ENCODE measurements around the gene CLCN2.
A peak's percentile ranks its signal among the peaks of the same experiment; 100 is the strongest.
"Not testable (repeated sequence)": the region's sequence is repeated elsewhere in the genome, so short reads cannot be mapped to it uniquely, and the experiment has no call there.

The CLCN2 gene

GRCh38 chr3:184347321-184348056 is 13.9 kb downstream of the CLCN2 start:
- DNase-seq (ENCODE audit: extremely low read depth in 1 of 2, low read depth in 1 of 2), result no peak

- DNase-seq (ENCODE audit: extremely low read depth in 1 of 2, low read depth in 1 of 2), result no peak
These were observed 14.8 kb downstream of the CLCN2 start for GRCh38 chr3:184346480-184347190.

GRCh38 chr3:184345317-184346144 is 15.9 kb downstream of the CLCN2 start:
- no peak for DNase-seq (ENCODE audit: extremely low read depth in 1 of 2, low read depth in 1 of 2)

DNA sequence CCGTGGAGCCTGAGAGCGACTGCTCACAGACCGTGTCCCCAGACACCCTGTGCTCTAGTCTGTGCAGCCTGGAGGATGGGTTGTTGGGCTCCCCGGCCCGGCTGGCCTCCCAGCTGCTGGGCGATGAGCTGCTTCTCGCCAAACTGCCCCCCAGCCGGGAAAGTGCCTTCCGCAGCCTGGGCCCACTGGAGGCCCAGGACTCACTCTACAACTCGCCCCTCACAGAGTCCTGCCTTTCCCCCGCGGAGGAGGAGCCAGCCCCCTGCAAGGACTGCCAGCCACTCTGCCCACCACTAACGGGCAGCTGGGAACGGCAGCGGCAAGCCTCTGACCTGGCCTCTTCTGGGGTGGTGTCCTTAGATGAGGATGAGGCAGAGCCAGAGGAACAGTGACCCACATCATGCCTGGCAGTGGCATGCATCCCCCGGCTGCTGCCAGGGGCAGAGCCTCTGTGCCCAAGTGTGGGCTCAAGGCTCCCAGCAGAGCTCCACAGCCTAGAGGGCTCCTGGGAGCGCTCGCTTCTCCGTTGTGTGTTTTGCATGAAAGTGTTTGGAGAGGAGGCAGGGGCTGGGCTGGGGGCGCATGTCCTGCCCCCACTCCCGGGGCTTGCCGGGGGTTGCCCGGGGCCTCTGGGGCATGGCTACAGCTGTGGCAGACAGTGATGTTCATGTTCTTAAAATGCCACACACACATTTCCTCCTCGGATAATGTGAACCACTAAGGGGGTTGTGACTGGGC is 16.7 kb downstream of the CLCN2 start:
- DNase-seq (ENCODE audit: extremely low read depth in 1 of 2, low read depth in 1 of 2), result no peak

DNA sequence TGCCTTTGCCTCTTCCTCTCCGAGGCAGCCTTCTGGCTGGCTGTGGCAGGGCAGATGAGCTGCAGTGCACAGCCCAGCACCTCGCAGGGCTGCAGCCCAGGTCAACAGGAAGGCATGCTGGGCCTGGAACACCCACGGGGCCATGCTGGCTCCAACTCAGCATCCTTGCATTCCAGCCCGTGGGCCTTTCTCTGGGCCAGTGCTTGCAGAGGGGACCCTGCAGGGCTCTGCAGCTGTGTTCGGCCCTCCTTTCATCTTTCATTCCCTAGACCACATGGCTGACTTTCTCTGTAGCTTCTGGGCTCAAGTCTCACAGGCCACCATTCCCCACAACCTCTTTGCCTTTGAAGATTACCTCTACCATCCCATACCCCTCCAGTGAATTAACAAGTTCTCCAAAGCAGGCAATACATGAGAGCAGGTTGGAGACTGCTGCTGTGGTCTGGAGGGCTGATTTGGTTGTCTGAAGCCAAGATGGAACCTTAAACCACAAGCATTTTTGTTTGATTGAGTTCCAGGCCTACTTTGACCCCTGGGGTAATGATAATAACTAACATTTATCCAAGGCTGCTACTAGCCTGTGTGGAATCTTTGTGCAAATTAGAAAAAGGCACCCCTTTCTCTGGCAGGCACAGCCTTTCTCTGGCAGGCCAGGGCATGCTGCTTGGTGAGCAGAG is 18.1 kb downstream of the CLCN2 start:
- no peak for DNase-seq (ENCODE audit: extremely low read depth in 1 of 2, low read depth in 1 of 2)

DNA sequence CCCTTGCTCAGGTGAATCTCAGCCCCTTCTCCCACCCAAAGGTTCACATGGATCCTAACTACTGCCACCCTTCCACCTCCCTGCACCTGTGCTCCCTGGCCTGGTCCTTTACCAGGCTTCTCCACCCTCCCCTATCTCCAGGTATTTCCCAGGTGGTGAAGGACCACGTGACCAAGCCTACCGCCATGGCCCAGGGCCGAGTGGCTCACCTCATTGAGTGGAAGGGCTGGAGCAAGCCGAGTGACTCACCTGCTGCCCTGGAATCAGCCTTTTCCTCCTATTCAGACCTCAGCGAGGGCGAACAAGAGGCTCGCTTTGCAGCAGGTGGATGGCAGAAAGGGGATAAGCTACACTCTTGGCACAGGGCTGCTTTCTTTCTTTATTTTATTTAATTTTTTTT is 19.5 kb downstream of the CLCN2 start:
- no peak for DNase-seq (ENCODE audit: extremely low read depth in 1 of 2, low read depth in 1 of 2)

DNA sequence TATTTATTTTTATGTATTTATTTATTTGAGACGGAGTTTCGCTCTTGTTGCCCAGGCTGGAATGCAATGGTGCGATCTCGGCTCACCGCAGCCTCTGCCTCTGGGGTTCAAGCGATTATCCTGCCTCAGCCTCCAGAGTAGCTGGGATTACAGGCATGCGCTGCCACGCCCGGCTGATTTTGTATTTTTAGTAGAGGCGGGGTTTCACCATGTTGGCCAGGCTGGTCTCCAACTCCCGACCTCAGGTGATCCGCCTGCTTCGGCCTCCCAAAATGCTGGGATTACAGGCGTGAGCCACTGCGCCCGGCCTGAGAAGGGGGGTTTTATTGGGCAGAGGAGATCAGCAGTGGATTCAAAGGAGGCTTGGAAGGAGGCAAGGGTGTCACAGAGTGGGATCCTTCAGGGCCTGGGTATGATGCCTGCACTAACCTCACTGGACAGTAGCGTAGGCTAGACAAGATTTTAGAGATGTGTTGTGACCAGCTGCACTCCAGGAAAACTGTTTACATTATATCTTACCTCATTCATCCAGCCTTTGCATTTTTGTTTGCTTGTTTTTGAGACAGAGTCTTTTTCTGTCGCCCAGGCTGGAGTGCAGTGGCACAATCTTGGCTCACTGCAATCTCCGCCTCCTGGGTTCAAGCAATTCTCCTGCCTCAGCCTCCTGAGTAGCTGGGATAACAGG is 21.8 kb downstream of the CLCN2 start:
- not testable (repeated sequence) for DNase-seq (ENCODE audit: extremely low read depth in 1 of 2, low read depth in 1 of 2)

- DNase-seq (ENCODE audit: extremely low read depth in 1 of 2, low read depth in 1 of 2), result no peak
These were observed 22.4 kb downstream of the CLCN2 start for GRCh38 chr3:184339001-184339400.

DNA sequence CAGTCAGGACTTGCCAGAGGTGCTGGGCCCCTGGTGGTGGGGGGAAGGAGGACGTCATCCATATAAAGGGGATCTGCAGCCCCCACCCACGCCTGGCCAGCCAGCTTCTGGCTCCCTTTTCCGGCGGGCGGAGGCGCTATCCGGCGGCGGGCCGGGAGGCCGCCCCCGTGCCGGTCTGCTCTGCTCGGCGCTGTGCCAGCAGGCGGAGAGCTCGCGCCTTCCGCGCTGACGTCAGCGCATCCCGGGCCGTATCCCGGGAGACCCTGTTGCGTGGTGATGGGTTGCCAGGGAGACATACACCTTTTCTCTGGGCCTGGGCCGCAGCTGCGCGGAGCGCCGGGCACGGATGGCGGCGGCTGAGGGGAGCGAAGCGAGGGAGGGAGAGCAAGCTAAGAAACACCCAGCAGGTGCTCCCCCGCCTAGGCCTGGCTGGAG is 22.9 kb downstream of the CLCN2 start:
- DNase-seq (ENCODE audit: extremely low read depth in 1 of 2, low read depth in 1 of 2), result no peak

DNA sequence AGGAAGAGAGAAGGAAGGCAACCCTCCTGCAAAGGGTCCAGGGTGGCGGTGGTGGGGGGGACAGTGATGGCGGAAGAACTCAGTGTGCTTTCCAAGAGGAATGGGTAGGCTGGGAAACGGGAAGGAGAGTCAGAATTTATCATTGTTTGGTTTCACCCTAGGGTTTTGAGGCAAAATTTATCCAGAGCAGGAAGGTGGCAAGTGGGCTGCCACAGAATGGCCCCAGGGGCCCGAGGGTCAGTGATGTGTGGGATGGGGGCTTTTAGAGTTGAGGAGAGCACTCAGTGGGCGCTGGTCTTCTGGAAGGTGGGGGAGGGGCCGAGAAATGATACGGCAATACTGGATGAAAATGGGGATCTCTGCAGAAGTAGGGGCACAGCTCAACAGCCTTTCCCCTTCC is 23.4 kb downstream of the CLCN2 start:
- no peak for DNase-seq (ENCODE audit: extremely low read depth in 1 of 2, low read depth in 1 of 2)

- DNase-seq (ENCODE audit: extremely low read depth in 1 of 2, low read depth in 1 of 2), result no peak
These were observed 24.0 kb downstream of the CLCN2 start, which contains the start of gene FAM131A for GRCh38 chr3:184337399-184337714. Gene FAM131A (plus strand): TSS chr3:184337600. CDS start chr3:184337631, 31 bp downstream.

- DNase-seq (ENCODE audit: extremely low read depth in 1 of 2, low read depth in 1 of 2), result no peak
These were observed 24.6 kb downstream of the CLCN2 start for GRCh38 chr3:184336547-184337398.

DNA sequence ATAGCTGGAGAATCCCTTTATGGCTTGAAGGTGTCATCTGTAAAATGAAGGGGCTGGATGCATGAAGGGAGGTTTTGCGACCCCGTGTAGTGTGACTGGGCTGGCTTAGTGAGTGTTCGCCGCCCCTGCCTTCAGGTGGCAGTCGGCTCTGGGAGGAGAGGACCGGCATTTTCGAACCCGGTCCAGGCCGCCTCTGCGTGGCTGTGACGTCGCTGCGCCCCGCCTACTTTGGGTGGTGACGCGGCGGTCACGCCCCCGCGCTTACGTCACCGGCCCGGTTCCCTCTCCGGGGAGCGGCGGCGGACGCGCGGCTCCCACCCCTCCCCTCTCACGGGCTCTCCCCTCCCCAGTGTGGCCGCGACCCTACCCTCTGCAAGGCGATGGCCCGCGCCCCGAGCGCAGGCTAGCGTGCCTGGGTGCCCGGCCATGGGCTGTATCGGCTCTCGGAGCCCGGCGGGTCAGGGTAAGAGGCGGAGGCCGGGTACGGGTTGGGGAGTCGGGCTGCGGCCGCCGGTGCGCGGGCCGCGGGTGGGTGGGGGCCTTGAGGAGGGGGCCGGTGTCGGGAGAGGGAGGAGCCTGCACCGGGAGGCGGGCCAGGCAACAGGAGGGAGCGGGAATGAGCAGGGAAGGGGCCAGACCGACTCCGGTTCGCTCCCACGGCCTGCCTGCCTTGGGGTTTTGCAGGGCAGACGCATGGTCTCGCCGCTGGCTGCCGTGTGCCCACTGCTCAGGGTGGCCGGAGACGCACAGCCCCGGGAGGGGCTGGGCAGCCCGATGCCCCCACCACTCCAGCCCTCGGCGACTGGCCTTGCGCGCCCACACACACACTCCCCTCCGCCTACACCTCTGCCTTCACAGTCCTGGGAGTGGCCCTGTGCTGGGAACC is 25.5 kb downstream of the CLCN2 start:
- DNase-seq (ENCODE audit: extremely low read depth in 1 of 2, low read depth in 1 of 2), result peak; percentile 67 to 73

GRCh38 chr3:184335291-184335660 is 26.1 kb downstream of the CLCN2 start:
- no peak for DNase-seq (ENCODE audit: extremely low read depth in 1 of 2, low read depth in 1 of 2)

GRCh38 chr3:184334470-184335158 is 26.8 kb downstream of the CLCN2 start:
- DNase-seq (ENCODE audit: extremely low read depth in 1 of 2, low read depth in 1 of 2), result no peak

DNA sequence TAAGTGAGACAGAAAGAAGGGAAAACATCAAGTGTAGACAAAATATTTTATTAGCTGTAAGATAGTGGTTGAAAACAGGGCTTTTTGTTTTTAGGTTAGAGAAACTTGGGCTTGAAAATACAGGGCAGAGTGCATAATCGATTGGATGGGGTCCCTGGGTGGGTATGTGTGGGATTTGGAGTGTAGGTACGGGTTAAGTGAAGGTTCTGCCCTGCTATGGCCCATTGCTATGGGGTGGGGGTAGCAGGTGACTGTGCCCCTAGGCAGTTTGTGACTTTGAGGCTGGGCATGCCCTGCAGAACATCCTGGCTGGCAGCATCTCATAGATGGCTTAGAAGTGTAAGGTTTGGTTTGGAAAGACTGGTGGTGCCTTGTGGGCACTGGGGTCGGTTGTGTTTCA is 27.7 kb downstream of the CLCN2 start:
- DNase-seq (ENCODE audit: extremely low read depth in 1 of 2, low read depth in 1 of 2), result no peak

DNA sequence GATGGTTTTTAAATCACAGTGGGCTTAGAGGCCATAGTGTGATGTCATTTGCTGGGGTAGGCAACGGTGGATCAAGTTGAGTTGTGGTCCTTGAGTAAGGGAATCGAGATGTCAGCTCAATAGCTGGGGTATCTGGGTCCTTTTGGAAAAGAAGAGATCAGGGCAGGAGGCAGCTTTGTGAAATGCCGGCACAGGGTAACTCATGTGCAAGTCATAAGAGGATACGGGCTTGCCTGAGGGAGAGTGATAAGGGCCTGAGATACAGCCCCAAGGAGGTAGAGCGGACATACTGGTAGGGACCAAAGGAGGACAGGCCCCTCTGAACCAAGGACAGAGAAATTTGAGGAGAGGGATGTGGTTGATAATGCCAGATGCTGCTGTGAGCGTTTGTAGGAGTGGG is 28.2 kb downstream of the CLCN2 start:
- DNase-seq (ENCODE audit: extremely low read depth in 1 of 2, low read depth in 1 of 2), result no peak
